Hematopoietic multipotent progenitor cell (in vitro differentiated cells): ENCODE measurements around the gene DSN1. TPM values are rescaled to one million over a fixed set of nuclear protein-coding genes. Genes with fewer than 3 reads are reported as not detected.
A peak's percentile ranks its signal among the peaks of the same experiment; 100 is the strongest.

Experiments used
- DNase-seq, 3 donors: peaks; one replicate each; pipeline ENCODE4 v3.0.0-alpha.2; 2011 to 2015; ENCODE audit warnings: low read depth in 2 of 3, low spot score in 2 of 3
- total RNA-seq: library from RNA; depleted of rRNA; stranded (reverse); fragments of >200 nt; gene quantifications from one replicate; pipeline ENCODE4 v1.2.3, GENCODE V29; 2012

The DSN1 gene
- total RNA-seq, 1 donor, result 10.8 TPM

- no peak for DNase-seq
Observed at GRCh38 chr20:36761125-36761524, 12.4 kb downstream of the DSN1 start.

- no peak for DNase-seq
Observed at GRCh38 chr20:36760647-36761046, 12.9 kb downstream of the DSN1 start.

- no peak for DNase-seq
Observed at GRCh38 chr20:36758276-36758675, 15.3 kb downstream of the DSN1 start.

GRCh38 chr20:36756496-36756895 lies 17.1 kb downstream of the DSN1 start:
- no peak for DNase-seq

- DNase-seq, result peak in 2 of 3 donors; percentile 45 to 72
Observed at GRCh38 chr20:36754656-36755222, 18.8 kb downstream of the DSN1 start.

GRCh38 chr20:36752582-36752981 lies 21.0 kb downstream of the DSN1 start:
- no peak for DNase-seq

DNA sequence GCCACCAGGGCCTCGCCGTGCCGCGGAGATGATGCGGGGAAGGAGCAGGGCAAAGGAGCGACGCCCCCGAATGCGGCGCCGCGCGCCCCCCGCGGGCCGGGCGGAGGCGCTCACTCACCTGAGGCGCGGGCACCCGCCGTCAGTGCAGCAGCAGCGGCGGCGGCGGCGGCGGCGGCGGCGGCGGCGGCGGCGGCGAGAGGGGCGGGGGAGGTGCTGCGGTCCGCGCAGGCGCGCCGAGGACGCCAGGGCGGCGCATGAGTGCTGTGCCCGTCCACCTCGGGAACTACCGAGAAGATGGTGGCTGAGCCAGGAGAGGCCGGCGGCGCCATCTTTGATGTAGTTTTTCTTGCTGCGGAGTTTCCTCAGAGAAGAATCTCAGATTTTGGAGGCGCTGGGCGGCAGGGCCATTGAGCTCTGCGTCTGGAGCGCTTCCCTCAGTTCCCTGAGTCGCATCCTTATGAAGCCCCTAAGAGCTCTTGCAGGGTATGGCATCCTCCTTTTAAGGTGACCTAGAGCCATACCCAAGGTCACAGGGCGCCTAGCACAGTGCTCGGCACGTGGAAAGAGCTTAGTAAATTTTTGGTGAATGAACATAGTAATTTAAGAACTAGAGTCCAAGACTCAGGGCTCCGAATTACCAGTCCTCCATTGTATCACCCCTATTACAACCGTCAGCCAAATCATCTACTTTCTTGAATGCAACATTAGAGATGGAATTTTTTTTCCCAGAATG lies 27.5 kb downstream of the DSN1 start, which contains the start of gene NDRG3:
Gene NDRG3, minus strand, starts transcription at position 164 of the 733 bp plus-strand sequence. CDS start 24,355 bp downstream, outside the sequence.
- DNase-seq, result peak; percentile 85 to 95 (median 93)

- DNase-seq, result peak in 2 of 3 donors; percentile 37 to 48
Observed at GRCh38 chr20:36745234-36745926, 28.2 kb downstream of the DSN1 start.

DNA sequence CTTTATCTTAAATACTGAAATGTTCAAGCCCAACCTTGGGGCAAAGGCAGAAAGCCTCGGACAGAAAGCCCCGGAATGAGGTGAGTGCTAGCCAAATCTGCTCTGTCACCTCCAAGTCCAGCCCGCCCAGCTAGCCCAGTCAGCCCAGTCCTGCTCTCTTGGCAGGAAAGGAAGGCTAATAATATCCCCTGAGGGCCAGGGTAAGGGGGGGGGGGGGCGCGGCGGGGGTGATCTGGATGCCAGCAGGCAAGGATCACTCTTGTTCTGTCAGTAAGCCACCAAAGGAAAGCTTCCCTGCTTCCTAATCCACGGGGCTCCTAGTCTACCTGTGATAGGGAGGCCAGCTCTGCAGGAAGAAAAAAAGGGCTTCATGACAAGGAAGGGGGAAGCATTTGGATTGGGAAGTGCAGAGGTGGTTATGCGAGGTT lies 28.8 kb downstream of the DSN1 start:
- DNase-seq, result no peak

DNA sequence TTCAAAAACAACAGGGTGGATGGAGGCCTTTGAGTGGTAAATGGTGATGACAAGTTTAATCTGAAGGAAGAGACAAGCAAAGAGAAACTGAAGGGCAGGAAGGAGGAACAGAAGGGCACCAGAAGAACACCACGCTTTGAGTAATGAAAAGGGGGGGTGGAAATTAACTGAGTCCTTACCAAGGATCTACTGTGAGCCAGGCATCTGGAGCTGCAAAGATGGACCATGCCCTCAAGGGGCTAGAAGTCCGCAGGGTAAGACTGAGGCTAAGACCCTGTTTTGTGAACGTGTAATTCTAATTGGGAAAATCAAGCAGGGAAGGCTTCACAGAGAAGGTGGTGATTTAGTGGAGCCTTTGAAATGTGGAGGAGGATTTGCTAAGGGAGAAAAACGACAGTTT lies 29.3 kb downstream of the DSN1 start:
- no peak for DNase-seq

DNA sequence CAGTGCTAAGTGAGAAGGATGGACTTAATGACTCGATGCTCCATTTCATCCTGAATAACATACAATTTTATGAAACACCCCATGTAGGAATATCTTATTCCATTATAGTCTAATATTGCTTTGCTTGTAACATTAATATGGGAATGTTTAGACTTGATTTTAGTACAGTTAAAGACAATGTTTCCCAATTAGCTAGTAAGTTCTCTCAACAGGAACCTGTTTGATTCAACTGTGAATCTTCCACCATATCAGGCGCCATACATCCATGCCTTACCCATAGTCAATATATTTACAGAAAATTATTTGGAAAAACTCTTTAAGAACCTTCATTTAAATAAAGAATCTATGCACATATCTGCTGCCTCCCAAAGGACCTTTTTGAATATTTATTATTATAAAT lies 31.0 kb downstream of the DSN1 start:
- DNase-seq, result no peak

DNA sequence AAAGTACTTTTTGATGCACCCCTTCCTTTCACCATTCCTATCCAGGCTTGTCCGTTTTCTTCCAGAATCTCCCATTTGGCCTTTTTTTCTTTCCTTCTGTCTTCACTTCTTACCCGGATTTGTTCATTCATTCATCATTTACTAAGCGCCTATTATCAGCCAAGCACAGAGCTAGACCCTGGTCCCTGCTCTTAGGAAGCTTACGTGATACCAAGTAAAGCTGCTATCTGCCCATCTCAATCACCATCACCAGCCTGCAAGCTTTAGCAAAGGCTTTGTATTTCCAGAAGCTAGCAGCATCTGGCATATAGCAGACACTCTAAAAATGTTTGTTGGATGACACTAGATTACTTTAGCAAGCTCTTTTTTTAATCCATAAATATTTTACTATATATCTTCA lies 32.5 kb downstream of the DSN1 start:
- no peak for DNase-seq

GRCh38 chr20:36737183-36737499 lies 36.4 kb downstream of the DSN1 start:
- no peak for DNase-seq

GRCh38 chr20:36736451-36737182 lies 36.9 kb downstream of the DSN1 start:
- no peak for DNase-seq

GRCh38 chr20:36732456-36732855 lies 41.1 kb downstream of the DSN1 start:
- DNase-seq, result no peak

GRCh38 chr20:36728986-36729385 lies 44.6 kb downstream of the DSN1 start:
- peak in 2 of 3 donors; percentile 37 to 59 for DNase-seq

DNA sequence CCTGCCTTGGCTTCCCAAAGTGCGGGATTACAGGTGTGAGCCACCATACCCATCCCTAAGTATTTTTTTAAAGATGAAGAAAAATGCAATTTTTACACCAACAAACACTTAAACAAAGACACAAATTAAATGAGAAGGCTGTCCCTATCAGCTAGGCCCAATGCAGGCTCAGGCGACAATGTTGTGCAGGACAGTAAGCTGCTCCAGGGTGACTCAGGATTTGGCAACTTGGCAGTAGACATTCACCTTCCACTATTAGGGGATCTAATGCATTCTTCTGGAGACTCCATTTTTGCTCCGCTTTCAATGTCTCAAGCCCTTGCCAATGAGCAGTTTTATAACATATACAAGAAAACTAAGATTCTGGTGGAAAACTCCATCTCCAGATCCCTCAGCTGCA lies 47.4 kb downstream of the DSN1 start:
- DNase-seq, result no peak

- no peak for DNase-seq
Observed at GRCh38 chr20:36720510-36720909, 53.1 kb downstream of the DSN1 start.

- DNase-seq, result peak in 2 of 3 donors; percentile 6 to 26
Observed at GRCh38 chr20:36717657-36718056, 55.9 kb downstream of the DSN1 start.

GRCh38 chr20:36717021-36717420 lies 56.5 kb downstream of the DSN1 start:
- DNase-seq, result no peak

- DNase-seq, result no peak
Observed at GRCh38 chr20:36712775-36713174, 60.8 kb downstream of the DSN1 start.
